OCI-LY7 (cell line): ENCODE measurements around the gene MAPK14. TPM values are rescaled to one million over a fixed set of nuclear protein-coding genes. Genes with fewer than 3 reads are reported as not detected.

Experiments
- BruUV-seq: library from RNA; stranded (reverse); fragments of 400-500 nt; replicated peaks from 2 replicates; lab custom pipeline; 2021; lab: Mats Ljungman, UMichigan
- CTCF ChIA-PET: fragments of 300-600 bp; sonication (Branson Sonifier 250); formaldehyde crosslinking; loops from one replicate; lab custom pipeline; 2022; ENCODE audit warnings: antibody characterized with exemption; ENCODE audit not compliant: unreplicated experiment; lab: Charles Lee
- POLR2A ChIA-PET: fragments of 300-600 bp; sonication (Branson Sonifier 250); formaldehyde crosslinking; loops from one replicate; lab custom pipeline; 2022; ENCODE audit warnings: antibody characterized with exemption; lab: Charles Lee
- DNase-seq: peaks from one replicate; pipeline ENCODE4 v3.0.0-alpha.2; 2015; ENCODE audit warnings: low spot score
- H2AFZ ChIP-seq: fragments of 200-600 bp; sonication (generic), shearing (Covaris generic); 2 replicates; pipeline ENCODE4 v1.6.1; 2014; ENCODE audit warnings: mild to moderate bottlenecking, antibody characterized with exemption, low read length, moderate library complexity
- H3K27ac ChIP-seq: fragments of 200-600 bp; sonication (generic); 2 replicates; pipeline ENCODE4 v1.5.1; 2014; ENCODE audit warnings: mixed run types, low read depth, mild to moderate bottlenecking, moderate library complexity, low read length, inconsistent platforms; ENCODE audit not compliant: poor library complexity, severe bottlenecking
- H3K36me3 ChIP-seq: fragments of 200-600 bp; sonication (generic); 2 replicates; pipeline ENCODE4 v1.6.1; 2014; ENCODE audit warnings: mild to moderate bottlenecking, antibody characterized with exemption, low read length, moderate library complexity, mixed read lengths; ENCODE audit not compliant: insufficient read depth
- H3K4me1 ChIP-seq: fragments of 200-600 bp; sonication (generic); 2 replicates; pipeline ENCODE4 v1.5.1; 2014; ENCODE audit warnings: mild to moderate bottlenecking, low read length; ENCODE audit not compliant: insufficient read depth, poor library complexity, severe bottlenecking
- H3K4me2 ChIP-seq: fragments of 200-600 bp; sonication (generic); 2 replicates; pipeline ENCODE4 v1.6.1; 2014; ENCODE audit warnings: mild to moderate bottlenecking, low read length
- H3K4me3 ChIP-seq: fragments of 200-600 bp; sonication (generic); 2 replicates; pipeline ENCODE4 v1.5.1; 2014; ENCODE audit warnings: mild to moderate bottlenecking, low read depth, low read length; ENCODE audit not compliant: poor library complexity, severe bottlenecking
- H3K79me2 ChIP-seq: fragments of 200-600 bp; sonication (generic); 2 replicates; pipeline ENCODE4 v1.6.1; 2016; ENCODE audit warnings: low read depth, mild to moderate bottlenecking, low read length, moderate library complexity, mixed read lengths; ENCODE audit not compliant: insufficient read depth
- H3K9me2 ChIP-seq: fragments of 200-600 bp; sonication (generic); 2 replicates; pipeline ENCODE4 v1.6.1; 2016; ENCODE audit warnings: mild to moderate bottlenecking, low read length, mixed read lengths; ENCODE audit not compliant: insufficient read depth
- H3K9me3 ChIP-seq: fragments of 200-600 bp; sonication (generic); 2 replicates; pipeline ENCODE4 v1.6.1; 2014; ENCODE audit warnings: mild to moderate bottlenecking, mixed run types, low read length, mixed read lengths
- H4K20me1 ChIP-seq: fragments of 200-600 bp; sonication (generic); 2 replicates; pipeline ENCODE4 v1.6.1; 2014; ENCODE audit warnings: mild to moderate bottlenecking, antibody characterized with exemption, low read length, moderate library complexity, mixed read lengths; ENCODE audit not compliant: insufficient read depth
- CTCF ChIP-seq: fragments of 200-600 bp; sonication (generic); conservative IDR thresholded peaks from 2 replicates; pipeline ENCODE4 v1.5.1; 2014; ENCODE audit warnings: mild to moderate bottlenecking, antibody characterized with exemption, low read length, moderate library complexity, mixed read lengths
- EZH2phosphoT487 ChIP-seq: fragments of 200-600 bp; sonication (generic); IDR thresholded peaks from 2 replicates; pipeline ENCODE4 v1.6.1; 2018; ENCODE audit warnings: low read depth, borderline replicate concordance, mild to moderate bottlenecking, mixed run types, antibody characterized with exemption, low read length, moderate library complexity, mixed read lengths
- intact Hi-C: fragments of 100-400 bp; cut with micrococcal nuclease; formaldehyde crosslinking; loops from one replicate; pipeline ENCODE4 v1.10.0; 2022; ENCODE audit not compliant: unreplicated experiment
- total RNA-seq, 2 experiments: library from RNA; depleted of rRNA in 1 of 2; stranded (reverse); fragments of >200 nt in 1 of 2; shearing (Covaris generic) in 1 of 2; gene quantifications; 2 replicates each; pipeline ENCODE4 v1.2.3, GENCODE V29; 2014 to 2022

The MAPK14 gene
- total RNA-seq, 2 experiments from 2014 or later, result 38.7 to 43.1 TPM

- Histone ChIP-seq H3K36me3 (peaks cover 12% of the 10 kb centered on the region), H3K79me2 (peaks cover 95% of the 10 kb centered on the region), H3K27ac (no peak overlapping the region), H3K4me2 (no peak overlapping the region), H3K9me2 (no peaks in the 10 kb centered on the region), H2AFZ (no peak overlapping the region), H3K4me1 (no peaks in the 10 kb centered on the region), H4K20me1 (peaks cover 24% of the 10 kb centered on the region), H3K9me3 (no peaks in the 10 kb centered on the region; the same call in 1 of the 2 replicates), H3K4me3 (no peak overlapping the region)
- ChIA-PET CTCF (no interaction called here), POLR2A (interaction anchor here (0.6 to 1.0 kb wide), 3 partner anchors 19 to 251 kb away, joined by 3 to 6 read pairs (median 3); no protein-coding TSS in a partner anchor)
- intact Hi-C loops, result no loop called here
- BruUV-seq, result no TSS peak
- TF ChIP-seq CTCF (no peak), EZH2phosphoT487 (no peak)
- DNase-seq, result no peak
Measured at GRCh38 chr6:36038120-36038876, 10.7 kb downstream of the MAPK14 start.

GRCh38 chr6:36039112-36039511 lies 11.5 kb downstream of the MAPK14 start:
- H3K4me2 ChIP-seq, result no peak overlapping the region
- intact Hi-C loops, result no loop called here
- ChIA-PET CTCF (no interaction called here), POLR2A (interaction anchor here (0.7 kb wide), 1 partner anchor 250 kb away, joined by 3 read pairs; no protein-coding TSS in a partner anchor)
- DNase-seq, result no peak
- no peak overlapping the region for H2AFZ ChIP-seq
- peaks cover 21% of the 10 kb centered on the region for H4K20me1 ChIP-seq
- BruUV-seq, result no TSS peak
- no peaks in the 10 kb centered on the region; the same call in 1 of the 2 replicates for H3K9me3 ChIP-seq
- H3K27ac ChIP-seq, result no peak overlapping the region
- no peaks in the 10 kb centered on the region for H3K9me2 ChIP-seq
- peaks cover 93% of the 10 kb centered on the region for H3K79me2 ChIP-seq
- no peak for TF ChIP-seq CTCF
- TF ChIP-seq EZH2phosphoT487, result no peak
- H3K4me3 ChIP-seq, result no peak overlapping the region
- H3K36me3 ChIP-seq, result peaks cover 10% of the 10 kb centered on the region
- H3K4me1 ChIP-seq, result no peaks in the 10 kb centered on the region

GRCh38 chr6:36040958-36041357 lies 13.3 kb downstream of the MAPK14 start:
- Histone ChIP-seq H4K20me1 (peaks cover 21% of the 10 kb centered on the region), H2AFZ (no peak overlapping the region), H3K4me1 (no peaks in the 10 kb centered on the region), H3K27ac (no peak overlapping the region), H3K4me3 (no peak overlapping the region), H3K9me2 (no peaks in the 10 kb centered on the region), H3K4me2 (no peak overlapping the region), H3K79me2 (peaks cover 93% of the 10 kb centered on the region), H3K9me3 (no peaks in the 10 kb centered on the region), H3K36me3 (peaks cover 8% of the 10 kb centered on the region)
- ChIA-PET CTCF (no interaction called here), POLR2A (no interaction called here)
- TF ChIP-seq CTCF, result no peak
- no peak for TF ChIP-seq EZH2phosphoT487
- BruUV-seq, result no TSS peak
- intact Hi-C loops, result no loop called here
- no peak for DNase-seq
